Activated T-helper 9 cell treated with anti-CD3 and anti-CD28 coated beads, Interleukin-2, amount 50 U/mL, for 16 hours (primary cell): Measurements from ENCODE around the gene ANKRD62.

Experiments used
- DNase-seq: peaks from one replicate; pipeline ENCODE4 v3.0.0-alpha.2; 2020; ENCODE audit warnings: low read depth

The ANKRD62 gene

DNA sequence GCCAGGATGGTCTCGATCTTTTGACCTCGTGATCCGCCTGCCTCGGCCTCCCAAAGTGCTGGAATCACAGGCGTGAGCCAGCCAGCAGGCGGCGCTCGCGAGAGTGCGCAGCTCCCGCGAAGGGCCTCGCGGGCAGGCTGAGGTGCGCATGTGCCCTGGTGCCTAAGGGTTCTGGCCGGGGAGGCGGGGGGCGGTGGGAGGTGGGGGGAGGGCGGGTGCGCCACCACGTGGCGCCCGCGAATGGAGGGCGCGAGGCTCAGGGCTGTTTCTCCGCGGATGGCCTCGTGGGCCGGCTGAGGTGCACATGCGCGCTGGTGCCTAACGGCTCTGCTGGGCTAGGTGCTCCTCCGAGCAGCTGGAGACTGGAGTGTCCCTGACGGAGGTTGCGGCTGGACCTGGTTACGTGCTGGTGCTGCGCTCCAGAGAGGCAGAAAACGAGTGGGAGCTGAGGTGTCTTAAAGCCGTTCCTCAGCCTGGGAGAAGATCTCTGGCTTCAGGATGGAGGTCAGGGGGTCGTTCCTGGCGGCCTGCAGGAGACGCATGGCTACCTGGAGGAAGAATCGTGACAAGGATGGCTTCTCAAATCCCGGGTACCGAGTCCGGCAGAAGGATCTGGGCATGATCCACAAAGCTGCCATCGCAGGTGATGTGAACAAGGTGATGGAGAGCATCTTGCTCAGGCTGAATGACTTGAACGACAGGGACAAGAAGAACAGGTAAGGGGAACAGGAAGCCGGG is at the start of gene ANKRD62:
Gene ANKRD62 (plus strand): TSS at position 324 of the 738 bp plus-strand sequence. CDS start 175 bp downstream, at position 499.
- DNase-seq, result no peak

DNA sequence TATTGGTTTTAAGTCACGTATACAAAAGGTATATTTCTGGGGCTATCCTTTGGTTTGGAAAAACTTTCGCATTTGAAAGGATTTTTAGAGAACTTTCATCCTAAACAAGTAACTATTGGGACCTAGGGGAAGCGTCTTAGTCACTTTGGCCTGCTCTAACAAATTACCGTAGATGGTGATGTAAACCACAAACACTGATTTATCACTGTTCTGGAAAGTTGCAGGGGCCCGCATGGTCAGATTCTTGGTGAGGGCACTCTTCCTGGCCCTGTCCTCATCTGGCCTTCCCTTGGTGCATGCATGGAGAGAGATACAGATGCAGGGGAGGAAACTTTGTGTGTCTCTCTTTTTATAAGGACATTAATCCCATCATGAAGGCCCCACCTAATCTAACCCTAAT is 49.1 kb upstream of the ANKRD62 start:
- no peak for DNase-seq

DNA sequence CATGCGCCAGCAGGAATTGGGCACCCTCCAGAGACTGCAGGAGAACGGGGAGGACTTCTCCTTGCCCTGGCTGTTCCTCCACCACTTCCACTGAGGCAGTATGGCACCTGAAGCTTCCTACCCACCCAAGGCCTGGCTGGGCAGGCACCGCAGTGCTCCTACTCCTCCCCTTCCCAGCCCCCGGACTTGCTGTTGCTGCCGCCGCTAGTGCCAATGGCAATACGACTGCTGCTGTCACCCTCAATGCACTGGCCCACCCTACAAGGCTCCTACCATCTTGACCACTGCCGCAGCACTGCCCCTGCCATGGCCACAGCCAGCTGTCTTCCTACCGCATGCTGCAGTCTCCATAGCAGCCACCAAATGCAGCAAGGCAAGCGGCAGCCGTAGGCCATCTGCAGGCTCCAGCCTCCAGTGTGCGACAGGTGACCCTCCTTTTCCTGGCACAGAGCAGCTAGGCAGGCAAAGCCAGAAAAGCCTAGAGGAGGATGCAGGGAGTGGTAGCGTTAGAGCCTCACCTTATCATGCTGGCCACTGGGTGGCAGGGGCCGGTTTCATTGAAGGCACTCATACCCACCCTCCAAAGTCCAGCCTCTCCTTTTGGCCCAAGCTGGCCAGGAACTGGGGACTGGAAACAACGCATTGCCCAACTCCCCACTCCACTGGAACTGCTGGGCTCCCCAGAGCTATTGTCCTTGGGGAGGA is 47.4 kb upstream of the ANKRD62 start:
- no peak for DNase-seq

DNA sequence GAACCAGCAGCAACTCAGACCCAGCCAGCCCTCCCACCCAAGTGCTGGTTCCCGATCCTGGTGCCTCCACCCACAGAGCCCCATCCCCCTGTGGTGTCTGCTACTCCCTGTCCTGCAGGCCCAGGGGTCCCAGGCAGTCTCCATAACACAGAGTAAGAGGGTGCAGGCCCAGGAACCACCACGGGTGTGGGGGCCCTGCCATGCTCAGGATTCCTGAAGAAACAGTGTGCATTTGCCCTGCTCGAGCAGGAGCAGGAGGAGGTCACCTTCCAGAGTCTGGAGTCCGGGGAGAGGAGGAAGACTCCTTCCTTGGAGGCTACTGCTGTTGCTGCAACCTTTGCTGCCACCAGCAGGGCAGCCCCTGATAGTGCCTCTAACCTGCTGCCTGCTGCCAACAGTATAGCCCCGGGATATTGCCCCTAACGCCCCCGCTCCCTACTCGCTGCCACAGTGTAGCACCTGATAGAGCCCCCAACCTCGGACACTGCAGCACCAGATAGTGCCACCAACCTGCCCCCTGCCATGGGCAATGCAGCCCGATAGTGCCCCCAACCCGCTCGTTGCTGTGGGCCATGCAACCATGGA is 46.8 kb upstream of the ANKRD62 start:
- no peak for DNase-seq

DNA sequence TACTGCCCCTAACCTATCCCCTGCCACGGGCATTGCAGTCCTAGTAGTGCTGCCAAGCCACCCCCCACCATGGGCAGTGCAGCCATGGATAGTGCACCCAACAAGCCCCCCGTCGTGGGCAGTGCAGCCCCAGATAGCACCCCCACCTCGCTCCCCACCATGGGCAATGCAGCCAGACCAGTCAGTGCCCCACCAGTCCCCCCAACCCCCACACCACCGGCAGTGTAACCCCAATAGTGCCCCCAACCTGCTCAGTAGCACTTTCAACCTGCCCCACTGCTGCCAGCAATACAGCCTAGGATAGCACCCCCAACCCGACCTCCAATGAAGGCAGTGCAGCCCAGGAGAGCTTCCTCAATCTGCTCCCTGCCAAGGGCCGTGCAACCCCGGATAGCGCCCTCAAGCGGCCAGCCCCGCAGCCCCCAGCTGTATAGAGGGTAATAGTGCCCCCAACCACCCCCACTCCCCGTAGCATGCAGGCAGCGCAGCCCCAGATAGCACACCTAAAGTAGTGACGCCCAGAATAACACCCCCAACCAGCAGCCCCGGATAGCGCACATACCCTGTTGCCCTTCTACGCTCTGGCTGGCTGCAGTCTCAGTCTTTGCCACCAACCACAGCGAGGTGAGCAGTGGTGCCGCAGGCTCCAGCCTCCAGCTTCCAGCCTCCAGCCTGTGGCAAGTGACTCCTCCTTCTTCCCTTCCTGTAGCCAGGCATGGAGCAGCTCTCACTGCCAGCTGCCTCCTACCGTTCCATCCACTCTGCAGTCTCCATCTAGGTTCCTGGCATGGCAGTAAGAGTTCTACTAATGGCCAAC is 45.4 kb upstream of the ANKRD62 start:
- DNase-seq, result no peak

DNA sequence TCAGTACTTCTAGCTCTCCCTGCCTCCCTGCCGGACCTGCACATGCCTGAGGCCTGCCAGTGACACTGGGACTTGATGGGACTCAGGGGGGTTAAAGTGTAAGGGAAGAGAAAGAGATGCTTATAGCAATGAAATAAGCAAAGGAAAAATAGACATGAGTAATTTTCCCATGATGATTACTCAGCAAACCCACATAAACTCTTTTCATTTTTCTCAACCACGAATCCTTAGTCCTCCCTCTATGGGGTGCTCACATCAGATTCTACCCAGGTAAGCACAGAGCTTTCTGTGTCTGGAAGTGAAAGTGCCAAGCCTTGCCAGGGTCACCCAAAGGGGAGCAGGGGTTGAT is 44.8 kb upstream of the ANKRD62 start:
- no peak for DNase-seq

DNA sequence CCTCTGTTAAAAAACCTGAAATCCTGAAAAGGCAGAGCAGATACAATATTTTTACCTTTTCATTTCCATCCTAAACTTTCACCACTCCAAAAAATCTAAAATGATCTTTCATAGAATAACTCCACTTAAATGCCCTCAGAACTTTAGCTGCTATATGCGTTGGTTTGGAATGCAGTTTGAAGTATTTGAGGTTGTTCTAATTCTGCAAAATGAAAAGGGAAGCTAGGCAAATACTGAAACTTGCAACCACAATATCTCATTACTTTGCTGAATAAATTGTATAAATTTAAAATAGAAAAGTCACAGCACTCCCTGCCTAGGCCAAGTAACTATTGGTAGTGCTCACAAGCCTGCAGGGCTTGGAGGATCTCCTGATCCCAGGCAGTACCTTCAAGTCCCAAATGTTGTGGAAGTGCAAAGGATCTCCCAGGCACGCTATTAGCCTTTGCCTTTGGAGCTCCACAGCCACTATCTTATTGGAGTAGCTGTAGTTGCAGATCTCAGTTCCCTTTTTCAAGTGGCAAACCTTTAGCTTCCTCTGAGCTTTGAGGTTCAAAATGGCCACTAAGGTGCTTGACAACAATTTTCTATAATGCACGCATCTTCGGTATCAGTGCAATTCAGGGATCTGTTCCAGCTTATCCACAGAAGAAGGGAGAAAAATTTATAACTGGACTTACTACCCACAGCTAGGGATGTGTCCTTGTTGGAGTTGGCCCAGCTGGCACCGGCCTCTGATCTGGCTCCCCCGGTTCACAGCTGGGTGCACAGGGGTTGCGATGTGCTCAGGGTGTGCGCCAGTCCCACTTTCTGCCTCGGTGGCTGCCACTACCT is 43.4 kb upstream of the ANKRD62 start:
- DNase-seq, result no peak

DNA sequence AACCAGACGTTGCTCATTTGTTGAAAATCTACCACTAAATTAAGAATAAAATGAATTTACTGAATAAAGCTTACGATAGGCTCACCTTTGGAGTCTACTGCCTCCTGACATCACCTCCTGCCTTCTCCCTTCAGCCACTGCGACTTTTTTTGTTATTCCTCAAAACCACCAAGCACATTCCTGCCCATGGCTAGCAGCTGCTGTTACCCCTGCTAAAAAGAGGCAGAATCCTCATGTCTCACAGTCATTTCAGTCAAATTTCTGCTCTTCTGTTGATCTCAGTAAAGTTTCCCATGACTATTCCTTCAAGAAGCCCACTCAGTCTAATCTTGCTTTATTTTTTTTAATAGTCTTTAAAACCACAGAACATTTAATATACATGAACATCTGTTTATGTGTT is 40.8 kb upstream of the ANKRD62 start:
- no peak for DNase-seq

DNA sequence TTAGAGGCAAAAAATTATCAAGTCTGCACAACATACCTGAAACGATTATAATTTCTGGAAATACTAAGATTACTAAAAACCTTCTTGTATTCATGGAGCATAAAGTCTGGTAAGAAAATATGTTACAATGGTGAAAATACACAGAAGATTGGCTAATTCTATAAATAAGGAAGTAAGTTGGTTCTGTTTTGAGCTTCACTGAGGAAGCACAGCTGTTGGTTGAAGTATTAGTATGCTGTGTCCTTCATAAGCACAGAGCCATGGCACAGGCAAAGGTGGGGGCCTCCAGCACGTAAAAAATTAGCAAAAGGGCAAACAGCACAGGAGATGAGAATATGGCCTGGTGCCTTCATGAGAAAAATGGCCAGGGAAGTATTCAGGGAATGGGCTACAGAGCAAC is 40.4 kb upstream of the ANKRD62 start:
- no peak for DNase-seq

DNA sequence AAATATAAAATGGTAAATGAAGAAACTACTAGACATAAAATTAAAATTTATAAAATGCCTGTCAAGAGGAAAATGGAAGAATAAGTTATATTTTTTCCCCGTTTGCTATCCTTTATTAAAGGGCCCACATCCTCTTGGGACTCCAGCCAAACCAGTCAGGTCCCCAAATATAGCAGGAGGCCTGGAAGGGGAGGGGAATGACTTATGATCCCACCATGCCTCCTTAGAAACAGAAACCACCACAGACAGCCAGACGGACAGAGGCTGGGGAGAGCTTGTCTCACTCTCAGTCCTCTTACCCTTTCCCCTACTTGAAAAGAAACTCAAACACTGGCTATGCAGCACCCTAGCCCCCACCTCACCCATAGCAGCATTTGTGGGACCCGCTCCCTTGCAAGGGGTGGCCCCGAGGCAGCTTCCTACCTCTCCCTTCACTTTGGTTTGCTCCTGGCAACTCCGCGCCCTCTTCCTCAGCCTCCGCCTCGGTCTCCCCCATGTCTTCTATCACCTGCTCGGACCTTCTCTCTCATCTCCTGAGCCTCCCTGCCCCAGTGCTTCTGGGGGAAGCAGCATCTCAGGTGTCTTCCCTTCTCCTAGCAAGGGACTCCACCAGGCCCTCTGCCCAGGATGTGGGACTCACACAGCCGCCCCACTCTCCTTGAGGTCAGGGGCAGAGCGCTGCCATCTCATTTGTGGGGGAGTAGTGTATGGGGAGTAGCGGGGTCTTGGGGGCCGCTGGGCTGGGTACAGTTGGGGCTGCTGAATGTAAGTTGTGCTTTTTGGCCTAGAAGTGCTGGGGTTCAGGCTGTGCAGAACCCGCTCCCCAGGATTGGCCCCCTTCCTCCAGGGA is 37.4 kb upstream of the ANKRD62 start:
- DNase-seq, result no peak

DNA sequence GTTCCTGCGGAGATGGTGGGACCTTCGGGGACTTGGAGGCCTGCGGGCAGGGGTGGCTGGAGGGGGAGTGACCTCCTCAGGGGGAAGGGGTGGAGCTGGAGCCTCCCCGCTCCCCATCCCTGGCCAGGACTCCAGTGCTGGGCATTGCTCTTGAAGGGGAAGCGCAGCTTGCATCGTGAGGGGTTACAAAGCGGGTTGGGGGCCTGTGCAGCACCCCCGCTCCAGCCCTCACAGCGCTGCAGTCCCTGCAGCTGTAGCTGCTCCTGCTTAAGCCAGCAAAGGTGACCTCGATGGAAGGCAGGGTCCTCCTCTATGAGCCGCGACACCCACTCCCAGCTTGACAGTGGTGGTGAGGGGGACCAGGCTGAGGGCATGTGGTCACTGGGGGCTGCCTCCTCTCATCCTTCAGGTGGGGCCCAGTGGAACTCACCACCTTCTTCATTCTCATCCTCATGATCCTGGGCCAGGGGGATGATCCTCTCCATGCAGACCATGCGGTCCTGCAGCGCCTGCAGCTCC is 36.7 kb upstream of the ANKRD62 start:
- DNase-seq, result no peak

DNA sequence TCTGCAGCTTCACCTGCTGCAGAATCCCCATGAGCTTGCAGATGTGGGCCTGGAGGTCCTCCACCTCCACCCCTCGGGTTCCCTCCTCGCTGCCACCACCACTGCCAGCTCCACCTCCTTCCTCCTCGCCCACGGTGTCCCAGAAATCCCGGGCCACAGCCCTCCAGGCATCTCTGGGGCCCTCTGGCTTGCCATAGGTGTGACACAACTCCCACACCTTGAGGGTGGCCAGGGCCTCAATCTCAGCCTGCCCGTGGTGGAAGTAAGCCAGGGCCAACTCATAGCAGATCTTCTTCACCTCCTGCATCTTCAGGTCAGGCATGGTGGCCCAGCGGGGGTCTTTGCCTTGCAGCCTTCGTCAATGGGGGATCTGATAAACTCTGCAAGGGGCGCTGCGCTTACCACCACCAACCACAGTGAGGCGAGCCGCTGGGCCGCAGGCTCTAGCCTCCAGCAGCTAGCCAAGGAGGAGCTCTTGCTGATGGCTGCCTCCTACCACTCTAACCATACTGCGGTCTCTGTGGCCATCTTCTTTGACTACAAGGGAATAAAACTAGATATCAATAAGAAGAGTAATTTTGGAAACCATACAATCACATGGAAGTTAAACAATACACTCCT is 36.1 kb upstream of the ANKRD62 start:
- DNase-seq, result no peak

DNA sequence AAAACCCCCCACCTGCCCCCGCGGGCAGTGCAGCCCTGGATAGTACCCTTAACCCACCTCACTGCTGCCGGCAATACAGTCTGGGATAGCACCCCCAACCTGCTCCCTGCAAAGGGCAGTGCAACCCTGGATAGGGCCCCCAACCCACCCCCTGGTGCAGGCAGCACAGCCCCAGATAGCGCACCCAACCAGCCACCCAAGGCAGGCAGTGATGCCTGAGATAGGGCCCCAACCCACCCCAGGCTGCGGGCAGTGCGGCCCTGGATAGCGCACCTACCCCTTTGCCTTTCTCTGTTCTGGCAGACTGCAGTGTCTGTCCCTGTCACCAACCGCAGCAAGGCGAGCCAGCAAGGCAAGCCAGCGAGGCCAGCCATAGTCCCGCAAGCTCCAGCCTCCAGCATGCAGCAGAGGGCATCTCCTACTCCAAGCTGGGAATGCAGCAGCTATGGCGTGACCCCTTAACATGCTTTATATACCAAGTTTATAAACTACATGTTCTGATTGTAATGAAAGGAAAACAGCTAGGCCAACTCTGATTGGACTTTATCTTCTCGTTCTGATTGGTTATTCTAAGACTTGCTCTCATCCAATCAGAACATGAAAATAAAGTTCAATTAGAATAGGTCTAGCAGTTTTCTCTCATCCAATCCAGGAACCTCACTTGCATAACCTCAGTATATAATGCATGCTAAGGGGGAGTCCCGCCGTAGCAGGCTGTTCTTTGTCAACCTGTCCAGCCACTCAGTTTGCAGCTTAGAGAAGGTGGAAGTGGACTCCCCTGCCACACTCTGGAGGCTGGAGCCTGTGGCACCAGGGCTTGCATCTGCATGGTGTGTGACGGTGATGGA is 34.1 kb upstream of the ANKRD62 start:
- no peak for DNase-seq

DNA sequence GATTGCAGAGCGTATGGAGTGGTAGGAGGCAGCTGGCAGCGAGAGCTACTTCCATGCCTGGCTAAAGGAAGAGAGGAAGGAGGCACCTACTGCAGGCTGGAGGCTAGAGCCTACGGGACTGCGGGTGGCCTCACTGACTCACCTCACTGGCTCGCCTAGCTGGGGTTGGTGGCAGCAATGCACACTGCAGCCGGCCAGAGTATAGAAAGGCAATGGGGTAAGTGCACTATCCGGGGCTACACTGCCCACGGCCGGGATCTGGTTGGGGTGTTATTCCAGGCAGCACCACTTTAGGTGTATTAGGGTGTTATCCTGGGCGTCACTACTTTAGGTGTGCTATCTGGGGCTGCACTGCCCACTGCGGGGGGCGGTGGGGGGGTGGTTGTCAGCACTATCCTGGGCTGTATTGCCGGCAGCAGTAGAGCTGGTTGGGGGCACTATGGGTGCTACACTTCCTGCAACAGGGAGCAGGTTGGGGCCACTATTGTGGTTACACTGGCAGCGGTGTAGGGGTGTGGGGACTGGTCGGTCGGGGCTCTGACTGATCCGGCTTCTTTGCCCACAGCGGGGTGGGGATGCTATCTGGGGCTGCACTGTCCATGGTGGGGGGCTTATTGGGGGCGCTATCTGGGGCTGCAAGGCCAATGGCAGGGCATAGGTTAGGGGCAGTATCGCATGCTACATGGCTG is 33.3 kb upstream of the ANKRD62 start:
- DNase-seq, result no peak

DNA sequence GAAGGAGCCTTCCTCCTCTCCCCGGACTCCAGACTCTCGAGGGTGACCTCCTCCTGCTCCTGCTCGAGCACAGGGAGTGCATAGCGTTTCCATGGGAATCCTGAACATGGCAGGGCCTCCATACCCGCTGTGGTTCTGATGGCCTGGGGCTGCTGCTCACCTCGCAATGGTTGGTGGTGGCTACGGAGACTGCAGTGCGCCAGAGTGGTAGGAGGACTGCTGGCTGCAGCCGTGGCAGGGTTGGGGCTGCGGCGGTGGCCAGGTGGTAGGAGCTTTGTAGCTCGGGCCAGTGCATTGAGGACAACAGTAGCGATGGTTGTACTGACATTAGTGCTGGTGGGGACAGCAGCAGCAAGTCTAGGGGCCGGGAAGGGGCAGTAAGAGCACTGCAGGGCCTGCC is 32.0 kb upstream of the ANKRD62 start:
- no peak for DNase-seq

DNA sequence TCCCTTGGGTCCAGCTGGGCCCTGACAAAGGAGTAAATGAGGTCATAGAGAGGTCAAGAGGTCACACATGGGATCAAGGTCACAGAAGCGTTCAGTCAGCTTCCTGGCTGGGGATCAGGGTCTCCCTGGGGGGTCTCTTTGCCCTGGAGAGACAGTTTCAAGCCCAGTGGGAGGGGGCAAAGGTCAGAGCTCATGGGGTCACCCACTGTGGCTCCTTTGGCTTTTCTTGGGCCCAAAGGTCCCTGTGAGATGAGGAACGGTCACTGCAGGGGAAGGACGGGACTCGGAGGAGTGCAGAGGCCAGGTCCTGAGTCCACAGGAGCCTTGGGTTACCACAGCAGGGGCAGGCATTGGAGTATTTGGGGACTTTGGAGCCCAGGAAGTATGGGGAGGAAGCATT is 30.7 kb upstream of the ANKRD62 start:
- no peak for DNase-seq

DNA sequence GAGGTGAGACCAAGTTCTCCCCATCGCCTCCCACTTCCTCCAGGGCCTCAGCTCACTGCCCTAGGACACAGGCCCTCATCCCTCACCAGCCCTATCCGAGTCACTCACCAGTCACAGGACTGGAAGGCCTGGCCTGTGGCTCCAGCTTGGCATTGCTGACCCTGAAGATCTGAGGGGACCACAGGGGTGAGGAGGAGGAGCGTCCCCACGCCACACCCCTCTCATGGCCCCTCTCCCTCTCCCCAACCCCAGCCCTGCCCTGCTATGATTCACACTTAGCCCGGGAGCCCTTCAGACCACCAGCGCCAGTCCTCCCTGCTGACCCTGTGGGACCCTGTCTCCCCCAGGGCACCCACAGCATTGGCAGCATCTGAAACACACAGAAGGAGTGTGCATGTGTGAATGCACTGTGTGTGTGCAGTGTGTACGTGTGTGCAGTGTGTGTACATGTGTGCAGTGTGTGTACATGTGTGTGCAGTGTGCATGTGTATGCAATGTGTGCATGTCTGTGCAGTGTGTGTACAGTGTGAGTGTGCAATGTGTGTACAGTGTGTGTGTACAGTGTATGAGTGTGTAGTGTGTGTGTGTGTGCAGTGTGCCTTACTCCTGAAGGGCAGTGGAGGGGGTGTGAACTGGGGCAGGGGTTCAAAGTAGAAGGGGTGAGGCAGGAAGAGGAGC is 29.4 kb upstream of the ANKRD62 start:
- no peak for DNase-seq

DNA sequence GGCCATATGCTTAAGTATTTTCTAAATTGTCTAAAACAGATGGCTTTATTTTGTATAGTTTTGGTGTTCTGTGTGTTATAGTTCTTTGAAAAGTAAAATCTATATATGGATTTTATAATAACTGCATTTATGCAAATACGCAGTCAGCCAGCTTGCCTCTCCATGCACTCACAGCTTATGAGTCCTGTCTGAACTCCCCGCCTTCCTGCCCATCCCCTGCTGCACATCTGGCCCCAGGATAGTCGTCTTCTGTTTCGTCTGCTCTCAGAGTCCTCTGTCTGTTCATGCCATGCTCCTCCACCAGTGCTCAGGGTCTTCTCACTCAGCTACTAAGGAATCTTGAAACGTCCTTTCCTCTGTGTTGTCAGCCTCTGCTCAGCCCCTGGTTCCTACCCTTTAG is 28.2 kb upstream of the ANKRD62 start:
- DNase-seq, result no peak
